ENCODE results near the gene SP2. TPM values are rescaled to one million over a fixed set of nuclear protein-coding genes. Genes with fewer than 3 reads are reported as not detected.

The SP2 gene
- total RNA-seq, 2 experiments from 2014 or later = 24.6 to 25.6 TPM

- Mint-ChIP-seq H3K9me3 (no peaks in the 10 kb centered on the region), H3K4me3 (no peak overlapping the region), H3K4me1 (no peaks in the 10 kb centered on the region), H3K36me3 (ENCODE audit: low read depth) (no peaks in the 10 kb centered on the region), H3K27ac (no peak overlapping the region), H3K27me3 (peaks cover 2% of the 10 kb centered on the region)
- ChIA-PET POLR2A (interaction anchor here (1.0 to 3.6 kb wide), 2 partner anchors 9 to 11 kb away, joined by 3 to 14 read pairs; partner anchors contain the start of gene CDK5RAP3), CTCF (interaction anchor here (0.8 to 1.8 kb wide), 3 partner anchors 9 to 16 kb away, joined by 3 to 9 read pairs (median 4); partner anchors contain the start of gene CDK5RAP3)
- DNase-seq = no peak
These were observed 65.4 kb downstream of the SP2 start for GRCh38 chr17:47961406-47961805.

- Mint-ChIP-seq H3K27me3 (peaks cover 2% of the 10 kb centered on the region), H3K4me3 (no peak overlapping the region), H3K4me1 (no peaks in the 10 kb centered on the region), H3K36me3 (ENCODE audit: low read depth) (no peaks in the 10 kb centered on the region), H3K27ac (no peak overlapping the region), H3K9me3 (no peaks in the 10 kb centered on the region)
- no peak for DNase-seq
- CTCF ChIA-PET = interaction anchor here (1.8 kb wide), 1 partner anchor 8 kb away, joined by 9 read pairs; the partner anchor contains the start of gene CDK5RAP3
- POLR2A ChIA-PET = interaction anchor here (3.6 kb wide), 1 partner anchor 8 kb away, joined by 14 read pairs; the partner anchor contains the start of gene CDK5RAP3
These were observed 66.9 kb downstream of the SP2 start for GRCh38 chr17:47962901-47963300.

DNA sequence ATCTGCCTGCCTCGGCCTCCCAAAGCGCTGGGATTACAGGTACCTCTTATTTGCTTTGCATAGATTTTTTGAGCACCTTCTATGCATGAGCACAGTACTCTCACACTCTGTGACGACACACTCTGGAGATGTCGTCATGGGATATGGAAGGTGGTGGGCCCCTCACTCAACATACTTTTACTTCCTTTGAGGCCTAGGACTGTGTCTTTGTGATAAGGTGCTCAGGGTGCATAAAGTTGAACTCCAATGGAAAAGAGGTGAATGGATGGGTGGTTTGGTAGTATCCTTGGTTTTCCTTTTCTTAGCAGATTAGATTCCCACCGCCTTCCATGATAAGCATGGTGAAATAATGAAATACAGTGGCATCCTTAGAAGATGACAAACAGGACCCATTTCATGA is 68.8 kb downstream of the SP2 start:
- Mint-ChIP-seq H3K36me3 (ENCODE audit: low read depth) (no peaks in the 10 kb centered on the region), H3K4me1 (peaks cover 3% of the 10 kb centered on the region), H3K9me3 (no peaks in the 10 kb centered on the region), H3K27ac (no peak overlapping the region), H3K4me3 (no peak overlapping the region), H3K27me3 (peaks cover 2% of the 10 kb centered on the region)
- no peak for DNase-seq
- CTCF ChIA-PET = interaction anchor here (1.1 kb wide), 1 partner anchor 9 kb away, joined by 3 read pairs; no protein-coding TSS in a partner anchor
- POLR2A ChIA-PET = no interaction called here

DNA sequence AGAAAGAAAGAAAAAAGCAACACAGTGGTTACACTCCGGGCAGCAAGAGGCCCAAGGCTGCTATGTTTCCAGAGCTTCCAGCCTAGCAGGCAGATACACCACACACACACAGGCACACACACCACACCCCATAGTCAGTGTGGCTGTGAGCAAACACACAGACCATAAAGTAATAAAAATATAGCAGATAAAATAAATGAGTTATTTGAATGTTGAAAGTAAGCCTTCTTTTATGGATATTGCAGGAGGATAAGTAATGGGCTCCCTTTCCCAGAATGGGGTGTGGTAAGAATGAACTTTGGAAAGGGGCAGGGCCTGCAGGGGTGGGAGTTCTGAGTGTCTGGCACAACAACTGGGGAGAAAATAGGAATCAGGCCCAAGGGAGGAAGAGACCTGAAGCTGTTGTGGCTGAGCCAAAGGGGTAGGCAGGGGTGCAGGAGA is 70.1 kb downstream of the SP2 start:
- H3K9me3 Mint-ChIP-seq = no peaks in the 10 kb centered on the region
- peaks cover 2% of the 10 kb centered on the region for H3K27me3 Mint-ChIP-seq
- H3K36me3 Mint-ChIP-seq (ENCODE audit: low read depth) = no peaks in the 10 kb centered on the region
- DNase-seq = no peak
- no peak overlapping the region for H3K27ac Mint-ChIP-seq
- no peak overlapping the region for H3K4me3 Mint-ChIP-seq
- POLR2A ChIA-PET = no interaction called here
- H3K4me1 Mint-ChIP-seq = peaks cover 10% of the 10 kb centered on the region
- CTCF ChIA-PET = interaction anchor here (0.8 to 1.1 kb wide), 2 partner anchors 11 to 19 kb away, joined by 3 read pairs; no protein-coding TSS in a partner anchor

- H3K4me1 Mint-ChIP-seq = peaks cover 20% of the 10 kb centered on the region
- POLR2A ChIA-PET = interaction anchor here (1.2 to 4.4 kb wide), 2 partner anchors 26 to 72 kb away, joined by 4 to 22 read pairs; partner anchors contain the start of genes PNPO and SP2
- DNase-seq = no peak
These were observed 71.7 kb downstream of the SP2 start for GRCh38 chr17:47967607-47968252.

DNA sequence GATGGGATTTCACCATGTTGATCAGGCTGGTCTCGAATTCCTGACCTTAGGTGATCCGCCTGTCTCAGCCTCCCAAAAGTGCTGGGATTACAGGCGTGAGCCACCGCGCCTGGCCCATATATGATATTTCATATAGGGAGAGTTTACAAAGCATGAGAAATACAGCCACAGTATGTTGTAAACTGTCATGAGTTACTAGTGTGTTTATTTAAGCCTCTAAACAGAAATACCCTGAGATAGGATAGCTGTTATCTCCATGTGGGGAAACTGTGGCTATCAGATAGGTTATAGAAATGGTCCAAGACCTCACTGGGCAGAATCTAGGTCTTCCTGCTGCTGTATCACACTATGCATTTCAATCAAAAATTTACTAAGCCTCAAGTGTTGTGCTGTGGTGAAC is 72.8 kb downstream of the SP2 start:
- Mint-ChIP-seq H3K27ac (no peak overlapping the region), H3K9me3 (no peaks in the 10 kb centered on the region), H3K36me3 (ENCODE audit: low read depth) (no peaks in the 10 kb centered on the region), H3K27me3 (no peaks in the 10 kb centered on the region), H3K4me1 (peaks cover 28% of the 10 kb centered on the region), H3K4me3 (no peak overlapping the region)
- POLR2A ChIA-PET = interaction anchor here (0.6 to 4.4 kb wide), 3 partner anchors 27 to 73 kb away, joined by 3 to 22 read pairs (median 3); partner anchors contain the start of gene PNPO
- no peak for DNase-seq
- CTCF ChIA-PET = interaction anchor here (3.6 to 7.9 kb wide), 3 partner anchors 11 to 23 kb away, joined by 32 to 229 read pairs (median 33); partner anchors contain the start of genes PNPO and PRR15L

More at GRCh38 chr17:47967607-47968252, 71.7 kb downstream of the SP2 start:
- no peaks in the 10 kb centered on the region for H3K27me3 Mint-ChIP-seq
- no peak overlapping the region for H3K4me3 Mint-ChIP-seq
- no peaks in the 10 kb centered on the region for H3K36me3 Mint-ChIP-seq (ENCODE audit: low read depth)
- H3K27ac Mint-ChIP-seq = no peak overlapping the region
- H3K9me3 Mint-ChIP-seq = no peaks in the 10 kb centered on the region
- CTCF ChIA-PET = interaction anchor here (1.1 to 7.9 kb wide), 3 partner anchors 8 to 21 kb away, joined by 3 to 229 read pairs (median 3); partner anchors contain the start of gene PNPO

DNA sequence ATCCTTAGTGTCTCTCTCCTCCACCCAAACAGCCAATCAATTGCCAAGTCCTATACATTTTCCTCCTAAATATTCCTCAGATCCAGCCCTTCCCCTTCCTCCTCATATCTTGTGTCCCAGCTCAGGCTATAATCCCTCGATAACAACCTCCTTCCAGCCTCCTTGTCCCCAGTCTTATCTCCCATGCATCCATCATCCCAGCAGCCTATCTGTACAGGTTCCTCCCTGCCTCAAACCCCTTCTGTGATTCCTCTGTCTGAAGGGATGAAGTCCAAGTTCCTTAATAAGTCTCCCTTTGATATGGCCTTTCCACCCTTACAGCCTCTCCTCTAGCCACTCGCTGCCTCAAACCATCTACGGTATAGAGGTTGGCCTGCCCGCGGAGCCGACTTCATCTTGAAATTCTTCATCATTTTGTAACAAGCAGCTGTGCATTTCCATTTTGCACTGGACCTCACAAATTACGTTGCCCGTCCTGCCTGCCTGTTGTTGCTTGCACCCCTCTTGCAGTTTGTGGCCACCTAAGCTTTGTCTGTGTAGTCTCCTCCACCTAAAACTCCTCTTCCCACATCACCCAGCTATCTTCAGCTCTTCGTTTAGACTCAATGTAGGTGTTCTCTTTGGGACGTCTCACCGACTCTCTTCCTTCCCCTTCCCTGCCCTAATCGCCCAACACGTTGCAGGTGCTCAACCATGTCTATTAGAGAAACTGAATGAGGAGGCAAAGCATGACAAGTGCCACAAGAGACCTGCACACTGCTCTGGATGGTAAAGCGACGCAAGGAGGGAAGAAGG is 74.1 kb downstream of the SP2 start:
- no peak for DNase-seq
- Mint-ChIP-seq H3K9me3 (no peaks in the 10 kb centered on the region), H3K36me3 (ENCODE audit: low read depth) (peaks cover 10% of the 10 kb centered on the region), H3K27ac (peak overlapping the region; percentile 64), H3K4me3 (peak overlapping the region; percentile 91), H3K4me1 (peaks cover 28% of the 10 kb centered on the region), H3K27me3 (no peaks in the 10 kb centered on the region)
- ChIA-PET CTCF (interaction anchor here (0.7 to 7.9 kb wide), 39 partner anchors 8 to 366 kb away, joined by 3 to 229 read pairs (median 6); partner anchors contain the start of genes LRRC46, MRPL10, NFE2L1 and PNPO), POLR2A (interaction anchor here (0.6 to 5.5 kb wide), 19 partner anchors 9 to 141 kb away, joined by 3 to 26 read pairs (median 6); partner anchors contain the start of genes LRRC46, MRPL10, NFE2L1 and PNPO)

- Mint-ChIP-seq H3K4me3 (peak within 1 kb of the TSS; percentile 91), H3K4me1 (peaks cover 28% of the 10 kb centered on the region), H3K36me3 (ENCODE audit: low read depth) (peaks cover 16% of the 10 kb centered on the region), H3K27me3 (no peaks in the 10 kb centered on the region), H3K9me3 (no peaks in the 10 kb centered on the region), H3K27ac (peak within 1 kb of the TSS; percentile 64)
- POLR2A ChIA-PET = interaction anchor here (0.7 to 5.5 kb wide), 23 partner anchors 10 to 140 kb away, joined by 3 to 26 read pairs (median 6); partner anchors contain the start of genes LRRC46, MRPL10, NFE2L1 and PNPO
- CTCF ChIA-PET = interaction anchor here (0.5 to 7.9 kb wide), 51 partner anchors 9 to 866 kb away, joined by 3 to 229 read pairs (median 4); partner anchors contain the start of genes HOXB9, LRRC46, MRPL10 and NFE2L1
- DNase-seq = peak; percentile 100
These were observed 74.9 kb downstream of the SP2 start, which contains the start of gene CDK5RAP3 for GRCh38 chr17:47970725-47971499. Gene CDK5RAP3, plus strand, starts transcription at chr17:47971113. Its CDS starts 34 bp downstream, at chr17:47971147.

- peaks cover 31% of the 10 kb centered on the region for H3K36me3 Mint-ChIP-seq (ENCODE audit: low read depth)
- no peaks in the 10 kb centered on the region for H3K9me3 Mint-ChIP-seq
- H3K4me1 Mint-ChIP-seq = peaks cover 28% of the 10 kb centered on the region
- H3K27ac Mint-ChIP-seq = no peak overlapping the region
- DNase-seq = no peak
- POLR2A ChIA-PET = interaction anchor here (5.5 kb wide), 1 partner anchor 39 kb away, joined by 22 read pairs; no protein-coding TSS in a partner anchor
- CTCF ChIA-PET = interaction anchor here (1.0 to 7.9 kb wide), 3 partner anchors 27 to 52 kb away, joined by 3 to 229 read pairs (median 3); partner anchors contain the start of gene PNPO
- no peak overlapping the region for H3K4me3 Mint-ChIP-seq
- H3K27me3 Mint-ChIP-seq = no peaks in the 10 kb centered on the region
These were observed 77.5 kb downstream of the SP2 start for GRCh38 chr17:47973541-47973940.

DNA sequence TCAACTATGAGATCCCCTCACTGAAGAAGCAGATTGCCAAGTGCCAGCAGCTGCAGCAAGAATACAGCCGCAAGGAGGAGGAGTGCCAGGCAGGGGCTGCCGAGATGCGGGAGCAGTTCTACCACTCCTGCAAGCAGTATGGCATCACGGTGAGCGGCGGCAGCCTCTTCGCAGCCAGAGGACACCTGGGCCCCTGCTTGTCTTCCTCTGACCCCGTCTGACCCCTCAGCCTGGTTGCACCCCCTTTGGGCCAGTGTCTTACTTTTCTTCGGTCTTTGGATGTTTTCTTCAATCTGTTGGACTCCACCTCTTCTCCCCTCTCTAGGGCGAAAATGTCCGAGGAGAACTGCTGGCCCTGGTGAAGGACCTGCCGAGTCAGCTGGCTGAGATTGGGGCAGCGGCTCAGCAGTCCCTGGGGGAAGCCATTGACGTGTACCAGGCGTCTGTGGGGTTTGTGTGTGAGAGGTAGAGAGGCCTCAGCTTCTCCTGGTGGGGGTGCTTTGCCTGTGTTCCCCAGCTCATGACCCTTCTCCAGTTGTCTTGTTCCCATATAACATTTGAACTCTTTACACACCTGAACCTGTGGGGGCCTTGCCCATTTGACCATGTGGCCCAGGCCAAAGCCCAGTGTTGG is 79.3 kb downstream of the SP2 start:
- Mint-ChIP-seq H3K4me3 (no peak overlapping the region), H3K9me3 (no peaks in the 10 kb centered on the region), H3K27ac (no peak overlapping the region), H3K36me3 (ENCODE audit: low read depth) (peaks cover 46% of the 10 kb centered on the region), H3K4me1 (peaks cover 20% of the 10 kb centered on the region), H3K27me3 (no peaks in the 10 kb centered on the region)
- ChIA-PET POLR2A (no interaction called here), CTCF (interaction anchor here (1.5 to 7.1 kb wide), 2 partner anchors 28 to 41 kb away, joined by 4 to 185 read pairs; no protein-coding TSS in a partner anchor)
- DNase-seq = no peak

DNA sequence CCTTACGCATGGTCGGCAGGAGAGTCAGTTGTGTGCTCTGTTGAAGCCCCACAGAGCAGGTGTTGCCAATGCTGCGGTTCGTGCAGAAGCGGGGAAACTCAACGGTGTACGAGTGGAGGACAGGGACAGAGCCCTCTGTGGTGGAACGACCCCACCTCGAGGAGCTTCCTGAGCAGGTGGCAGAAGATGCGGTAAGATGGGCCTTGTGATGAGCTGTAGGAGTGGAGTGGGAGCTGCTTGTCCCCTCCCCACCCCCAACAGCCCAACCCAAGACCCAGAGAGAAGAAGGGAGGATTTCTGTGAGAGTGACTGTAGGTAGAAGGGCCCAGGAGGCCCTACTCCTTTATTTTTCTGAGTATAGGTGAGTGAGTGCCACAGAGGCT is 79.8 kb downstream of the SP2 start:
- Mint-ChIP-seq H3K36me3 (ENCODE audit: low read depth) (peaks cover 51% of the 10 kb centered on the region), H3K9me3 (no peaks in the 10 kb centered on the region), H3K27me3 (no peaks in the 10 kb centered on the region), H3K4me3 (no peak overlapping the region), H3K4me1 (peaks cover 20% of the 10 kb centered on the region), H3K27ac (peak overlapping the region; percentile 6)
- POLR2A ChIA-PET = no interaction called here
- CTCF ChIA-PET = interaction anchor here (1.0 to 7.1 kb wide), 4 partner anchors 9 to 40 kb away, joined by 3 to 185 read pairs (median 6); no protein-coding TSS in a partner anchor
- DNase-seq = no peak
